MM.1S (cell line): ENCODE data around the gene TMEM163.

Source experiments
- DNase-seq: peaks from one replicate; pipeline ENCODE4 v3.0.0-alpha.2; 2015
- H2AFZ ChIP-seq: fragments of 300-600 bp; sonication (generic); 2 replicates; pipeline ENCODE4 v1.6.0; 2016; ENCODE audit warnings: antibody characterized with exemption, low read length
- H3F3A ChIP-seq: fragments of 300-600 bp; sonication (generic); 2 replicates; pipeline ENCODE4 v1.6.1; 2016; ENCODE audit warnings: mild to moderate bottlenecking, antibody characterized with exemption, low read length, moderate library complexity, mixed read lengths; ENCODE audit not compliant: insufficient read depth
- H3K27ac ChIP-seq: fragments of 300-600 bp; sonication (generic); 2 replicates; pipeline ENCODE4 v1.5.1; 2016; ENCODE audit warnings: mild to moderate bottlenecking, low read length
- H3K27me3 ChIP-seq: fragments of 300-600 bp; sonication (generic); replicated peaks from 2 replicates; pipeline ENCODE4 v1.6.0; 2016; ENCODE audit warnings: low read length; ENCODE audit not compliant: insufficient read depth
- H3K36me3 ChIP-seq: fragments of 300-600 bp; sonication (generic); replicated peaks from 2 replicates; pipeline ENCODE4 v1.6.1; 2016; ENCODE audit warnings: mild to moderate bottlenecking, low read length, mixed read lengths; ENCODE audit not compliant: insufficient read depth
- H3K4me1 ChIP-seq: fragments of 300-600 bp; sonication (generic); 2 replicates; pipeline ENCODE4 v1.6.1; 2016; ENCODE audit warnings: low read length, mixed read lengths
- H3K4me2 ChIP-seq: fragments of 300-600 bp; sonication (generic); 2 replicates; pipeline ENCODE4 v1.6.0; 2016; ENCODE audit warnings: low read depth, low read length
- H3K4me3 ChIP-seq: fragments of 300-600 bp; sonication (generic); 2 replicates; pipeline ENCODE4 v1.5.1; 2016; ENCODE audit warnings: low read length, mixed read lengths
- H3K79me2 ChIP-seq: fragments of 300-600 bp; sonication (generic); 2 replicates; pipeline ENCODE4 v1.6.1; 2016; ENCODE audit warnings: mixed run types, low read length, mixed read lengths
- H3K9ac ChIP-seq: fragments of 300-600 bp; sonication (generic); 2 replicates; pipeline ENCODE4 v1.6.1; 2016; ENCODE audit warnings: low read length, mixed read lengths
- H3K9me2 ChIP-seq: fragments of 300-600 bp; sonication (generic); replicated peaks from 2 replicates; pipeline ENCODE4 v1.6.1; 2016; ENCODE audit warnings: mild to moderate bottlenecking, low read length, mixed read lengths; ENCODE audit not compliant: insufficient read depth
- H3K9me3 ChIP-seq: fragments of 300-600 bp; sonication (generic); replicated peaks from 2 replicates; pipeline ENCODE4 v1.6.1; 2016; ENCODE audit warnings: mild to moderate bottlenecking, low read length, mixed read lengths; ENCODE audit not compliant: insufficient read depth
- H4K20me1 ChIP-seq: fragments of 300-600 bp; sonication (generic); 2 replicates; pipeline ENCODE4 v1.6.1; 2016; ENCODE audit warnings: mild to moderate bottlenecking, low read length, moderate library complexity, mixed read lengths; ENCODE audit not compliant: insufficient read depth
- EZH2 ChIP-seq: fragments of 300-600 bp; sonication (generic); optimal IDR thresholded peaks from 2 replicates; pipeline ENCODE3; 2017; ENCODE audit warnings: low read depth, mild to moderate bottlenecking, antibody characterized with exemption, low read length, mixed read lengths
- EZH2phosphoT487 ChIP-seq: fragments of 300-600 bp; sonication (generic); IDR thresholded peaks from 2 replicates; pipeline ENCODE4 v1.6.1; 2018; ENCODE audit warnings: antibody characterized with exemption, low read length
- TF ChIP-seq, protein P1 (sequence below): fragments of 300-600 bp; sonication (generic); IDR thresholded peaks from 2 replicates; pipeline ENCODE4 v1.5.1; 2016; ENCODE audit warnings: antibody characterized with exemption, low read length, mixed read lengths

TMEM163 gene

DNA sequence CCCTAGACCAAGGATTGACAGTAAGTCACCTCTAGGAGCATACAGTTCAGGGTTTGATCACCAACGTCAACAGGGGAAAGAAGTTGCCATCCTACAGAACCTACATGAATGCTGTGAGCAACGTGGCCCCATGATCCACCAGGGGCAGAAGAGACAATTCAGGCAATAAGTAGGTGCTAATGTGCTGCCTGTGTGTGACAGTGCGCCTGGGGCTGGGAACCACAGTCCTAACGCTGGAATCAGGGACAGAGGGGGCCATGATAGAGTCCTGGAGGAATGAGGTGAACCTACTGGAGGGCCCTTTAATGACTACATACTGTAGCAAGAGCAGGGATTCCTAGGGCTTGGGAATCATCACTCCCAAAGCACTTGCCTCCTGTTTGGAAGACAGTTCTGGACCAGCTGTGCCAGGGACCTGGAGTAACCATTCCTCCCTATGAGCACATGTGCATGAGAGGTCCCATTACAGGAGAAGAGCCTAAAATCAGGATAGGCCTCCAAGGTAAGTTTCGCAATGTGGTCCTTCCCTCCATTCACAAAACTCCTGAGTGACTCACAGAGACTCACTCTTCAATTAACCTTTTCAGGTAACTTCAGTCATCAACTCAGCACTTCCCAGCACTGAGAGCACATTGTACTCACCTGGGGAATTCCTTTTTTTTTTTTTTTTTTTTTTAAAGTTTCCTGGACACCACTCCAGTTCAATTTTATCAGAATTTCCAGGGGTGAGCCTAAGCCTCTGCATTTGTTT lies 214.0 kb downstream of the TMEM163 start:
- no peak for DNase-seq

DNA sequence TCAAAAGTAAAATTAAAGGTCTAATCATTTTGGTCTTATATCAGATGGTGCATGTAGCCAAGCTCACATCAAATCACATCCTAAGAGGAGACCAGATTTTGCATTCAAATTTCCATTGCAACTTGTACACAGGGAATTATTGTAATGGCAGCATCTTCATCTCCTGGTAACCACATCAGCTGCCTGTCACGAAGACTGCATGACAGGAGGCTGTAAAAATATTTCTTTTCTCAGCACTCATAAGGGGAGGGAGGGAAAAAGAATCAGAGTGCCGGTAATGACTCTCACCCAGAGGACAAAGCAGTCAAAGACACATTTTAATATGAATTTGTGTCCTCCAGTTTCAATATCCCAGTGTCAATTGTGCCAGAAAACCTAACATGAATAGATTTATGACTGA lies 216.7 kb downstream of the TMEM163 start:
- TF ChIP-seq EZH2phosphoT487 (no peak), EZH2 (no peak)
- TF ChIP-seq, protein P1, sequence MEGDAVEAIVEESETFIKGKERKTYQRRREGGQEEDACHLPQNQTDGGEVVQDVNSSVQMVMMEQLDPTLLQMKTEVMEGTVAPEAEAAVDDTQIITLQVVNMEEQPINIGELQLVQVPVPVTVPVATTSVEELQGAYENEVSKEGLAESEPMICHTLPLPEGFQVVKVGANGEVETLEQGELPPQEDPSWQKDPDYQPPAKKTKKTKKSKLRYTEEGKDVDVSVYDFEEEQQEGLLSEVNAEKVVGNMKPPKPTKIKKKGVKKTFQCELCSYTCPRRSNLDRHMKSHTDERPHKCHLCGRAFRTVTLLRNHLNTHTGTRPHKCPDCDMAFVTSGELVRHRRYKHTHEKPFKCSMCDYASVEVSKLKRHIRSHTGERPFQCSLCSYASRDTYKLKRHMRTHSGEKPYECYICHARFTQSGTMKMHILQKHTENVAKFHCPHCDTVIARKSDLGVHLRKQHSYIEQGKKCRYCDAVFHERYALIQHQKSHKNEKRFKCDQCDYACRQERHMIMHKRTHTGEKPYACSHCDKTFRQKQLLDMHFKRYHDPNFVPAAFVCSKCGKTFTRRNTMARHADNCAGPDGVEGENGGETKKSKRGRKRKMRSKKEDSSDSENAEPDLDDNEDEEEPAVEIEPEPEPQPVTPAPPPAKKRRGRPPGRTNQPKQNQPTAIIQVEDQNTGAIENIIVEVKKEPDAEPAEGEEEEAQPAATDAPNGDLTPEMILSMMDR = no peak
- no peak for DNase-seq
- H3K79me2 ChIP-seq = no peaks in the 10 kb centered on the region

More for the DNA sequence above, 214.0 kb downstream of the TMEM163 start:
- Histone ChIP-seq H3K36me3 (no peaks in the 10 kb centered on the region), H3K9me2 (no peaks in the 10 kb centered on the region), H3K27ac (no peak overlapping the region), H3K9ac (no peak overlapping the region), H3K4me1 (no peaks in the 10 kb centered on the region), H3K27me3 (no peaks in the 10 kb centered on the region), H3K4me2 (no peak overlapping the region), H3F3A (no peaks in the 10 kb centered on the region), H3K9me3 (no peaks in the 10 kb centered on the region), H4K20me1 (no peaks in the 10 kb centered on the region), H3K4me3 (no peak overlapping the region), H3K79me2 (no peaks in the 10 kb centered on the region), H2AFZ (no peak overlapping the region)
- TF ChIP-seq, protein P1 = no peak
- TF ChIP-seq EZH2 = no peak
- TF ChIP-seq EZH2phosphoT487 = no peak

DNA sequence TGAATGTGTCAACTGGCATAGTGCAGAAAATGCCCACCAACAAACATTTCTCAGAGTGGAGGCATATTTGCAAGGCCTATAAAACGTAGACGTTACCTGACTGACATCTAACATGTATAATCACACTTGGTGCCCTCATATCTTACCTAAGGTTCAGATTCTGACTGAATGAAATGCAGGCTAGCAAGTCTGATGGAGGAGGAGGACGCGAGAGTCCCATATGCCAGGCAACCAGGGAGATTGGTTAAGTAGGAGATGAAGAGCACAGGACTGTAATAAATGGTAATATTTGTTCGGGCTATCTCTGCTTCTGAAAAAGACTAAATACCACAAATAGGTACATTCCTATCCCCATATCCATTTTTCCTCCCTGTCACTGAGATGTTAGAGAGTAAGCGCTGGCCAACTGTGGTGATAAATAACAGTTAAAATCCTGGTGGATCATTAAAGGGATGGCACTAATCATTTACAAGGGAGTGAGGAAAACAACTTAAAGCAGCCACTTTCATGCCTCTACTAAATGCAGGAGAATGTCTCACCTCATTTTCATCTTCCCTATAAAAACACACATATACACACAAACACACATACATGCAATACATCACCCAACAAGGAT lies 217.2 kb downstream of the TMEM163 start:
- Histone ChIP-seq H3K4me2 (no peak overlapping the region), H4K20me1 (no peaks in the 10 kb centered on the region), H3K36me3 (no peaks in the 10 kb centered on the region), H3K79me2 (no peaks in the 10 kb centered on the region), H3F3A (no peaks in the 10 kb centered on the region), H3K9ac (no peak overlapping the region), H3K4me3 (no peak overlapping the region), H3K9me2 (no peaks in the 10 kb centered on the region), H3K9me3 (no peaks in the 10 kb centered on the region), H2AFZ (no peak overlapping the region), H3K27me3 (no peaks in the 10 kb centered on the region), H3K4me1 (no peaks in the 10 kb centered on the region), H3K27ac (no peak overlapping the region)
- TF ChIP-seq, protein P1 = no peak
- TF ChIP-seq EZH2phosphoT487 = no peak
- no peak for TF ChIP-seq EZH2
- DNase-seq = no peak

More for the DNA sequence above, 216.7 kb downstream of the TMEM163 start:
- H3K27me3 ChIP-seq = no peaks in the 10 kb centered on the region
- H3K36me3 ChIP-seq = no peaks in the 10 kb centered on the region
- H4K20me1 ChIP-seq = no peaks in the 10 kb centered on the region
- H3K9me3 ChIP-seq = no peaks in the 10 kb centered on the region
- no peaks in the 10 kb centered on the region for H3K4me1 ChIP-seq
- no peak overlapping the region for H3K4me3 ChIP-seq
- H3K4me2 ChIP-seq = no peak overlapping the region
- H3K9me2 ChIP-seq = no peaks in the 10 kb centered on the region
- no peak overlapping the region for H3K9ac ChIP-seq
- H2AFZ ChIP-seq = no peak overlapping the region
- no peak overlapping the region for H3K27ac ChIP-seq
- no peaks in the 10 kb centered on the region for H3F3A ChIP-seq
